Stomach (tissue), 4 donors: ENCODE results near the gene OCA2.

Experiments used
- CTCF ChIP-seq, 7 experiments: fragments of 450-650 bp in 4 of 7; fragments of 200-600 bp in 3 of 7; sonication (generic) in 3 of 7; IDR thresholded peaks; one replicate each; pipeline ENCODE4 v1.5.1; 2016 to 2019; ENCODE audit warnings: antibody characterized with exemption in 7 of 7, control low read depth in 2 of 7, mild to moderate bottlenecking in 1 of 7
- EP300 ChIP-seq: sonication (generic); formaldehyde crosslinking; IDR thresholded peaks from one replicate; pipeline ENCODE4 v1.6.1; 2017; ENCODE audit warnings: antibody characterized with exemption
- POLR2A ChIP-seq, 4 donors: fragments of 450-650 bp; IDR thresholded peaks; one replicate each; pipeline ENCODE4 v1.6.1; 2016; ENCODE audit warnings: antibody characterized with exemption in 4 of 4, control low read depth in 2 of 4, mild to moderate bottlenecking in 1 of 4, moderate library complexity in 1 of 4
- POLR2AphosphoS5 ChIP-seq, 3 donors: sonication (generic); formaldehyde crosslinking; IDR thresholded peaks; one replicate each; pipeline ENCODE4 v1.6.1; 2016; ENCODE audit warnings: antibody characterized with exemption in 3 of 3

- TF ChIP-seq POLR2A (IDR thresholded peaks at IDR 0.05) (no peak), CTCF (IDR thresholded peaks at IDR 0.05) (no peak), POLR2AphosphoS5 (IDR thresholded peaks at IDR 0.05) (no peak), EP300 (no peak)
These were observed 85.6 kb downstream of the OCA2 start for GRCh38 chr15:28013480-28013879.
